ENCODE results near the gene HDLBP.

DNA sequence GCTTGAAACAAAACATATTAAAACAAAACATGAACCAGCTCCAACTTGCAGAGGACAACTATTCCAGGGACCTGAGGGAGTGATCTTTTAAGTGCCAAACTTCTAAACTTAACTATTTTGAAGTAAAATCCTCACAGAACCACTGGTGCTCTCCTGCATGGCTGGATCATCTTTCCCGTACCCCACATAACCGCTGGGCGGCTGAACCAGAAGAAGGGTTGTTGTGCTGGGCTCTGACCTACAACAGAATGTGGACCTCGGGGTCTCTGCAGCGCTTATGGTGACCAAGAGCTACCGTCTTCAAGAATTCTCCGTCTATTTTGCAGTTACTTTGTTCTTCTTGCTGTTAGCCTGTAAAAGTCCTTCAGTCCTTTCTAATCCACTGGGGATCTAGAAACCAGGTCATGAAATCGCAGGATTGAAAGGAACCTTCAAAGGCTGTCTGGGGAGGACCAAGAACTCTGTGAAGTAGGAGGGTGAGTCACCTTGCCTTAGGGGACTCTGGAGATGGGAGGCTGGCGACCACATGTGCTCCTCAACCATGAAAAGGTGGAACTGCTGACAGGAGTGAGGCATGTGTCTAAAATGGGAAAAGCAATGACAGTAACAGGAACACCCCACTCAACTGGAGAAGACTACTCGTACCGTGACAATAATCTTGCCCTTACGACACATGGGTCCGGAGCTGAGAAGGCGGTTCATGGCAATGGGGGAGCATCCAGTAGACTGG, 46.6 kb downstream of the HDLBP start:
- TF ChIP-seq TAF1 (IDR thresholded peaks at IDR 0.05; ENCODE audit: borderline replicate concordance, low read depth, low read length) (no peak), POLR2A (IDR thresholded peaks at IDR 0.05; ENCODE audit: low read depth, low read length) (no peak), POLR2AphosphoS5 (IDR thresholded peaks at IDR 0.05; ENCODE audit: low read depth, low read length) (no peak)

All from GM12892 (cell line).